Ishikawa (cell line): Measurements from ENCODE around the gene CLSTN1.

Experiments
- CEBPB ChIP-seq: IDR thresholded peaks from 2 replicates; pipeline ENCODE4 v1.6.1; 2012
- EGR1 ChIP-seq: IDR thresholded peaks from 2 replicates; pipeline ENCODE4 v1.6.1; 2012
- MAX ChIP-seq: IDR thresholded peaks from 2 replicates; pipeline ENCODE4 v1.6.1; 2012
- RAD21 ChIP-seq: IDR thresholded peaks from 2 replicates; pipeline ENCODE4 v1.6.1; 2012; ENCODE audit warnings: low read depth
- TCF12 ChIP-seq: IDR thresholded peaks from 2 replicates; pipeline ENCODE4 v1.6.1; 2012; ENCODE audit warnings: low read depth
- YY1 ChIP-seq: IDR thresholded peaks from 2 replicates; pipeline ENCODE4 v1.6.1; 2012; ENCODE audit warnings: low read depth

GRCh38 chr1:9726905-9727595 lies 96.7 kb downstream of the CLSTN1 start:
- TF ChIP-seq TCF12, result no peak
- TF ChIP-seq CEBPB, result no peak
- TF ChIP-seq EGR1, result no peak
- TF ChIP-seq YY1, result no peak
- TF ChIP-seq RAD21, result no peak
- TF ChIP-seq MAX, result no peak
